Suppressor macrophage (primary cell): ENCODE results near the gene FLT3.
A peak's percentile ranks its signal among the peaks of the same experiment; 100 is the strongest.

Source experiments
- DNase-seq, 4 experiments: peaks; one replicate each; pipeline ENCODE4 v3.0.0-alpha.2; 2020 to 2022

FLT3 gene

GRCh38 chr13:28001049-28001448 is 99.3 kb downstream of the FLT3 start:
- DNase-seq, result no peak

- DNase-seq, result no peak
Observed at GRCh38 chr13:28000567-28000966, 99.8 kb downstream of the FLT3 start.

GRCh38 chr13:27997904-27998522 is 102.4 kb downstream of the FLT3 start:
- peak; percentile 39 to 67 (median 58) for DNase-seq

- DNase-seq, result no peak
Observed at GRCh38 chr13:27991881-27992280, 108.5 kb downstream of the FLT3 start.

- no peak for DNase-seq
Observed at GRCh38 chr13:27988520-27988919, 111.9 kb downstream of the FLT3 start, which contains the start of gene URAD. Gene URAD (minus strand): TSS chr13:27988693. CDS start chr13:27988637, 56 bp downstream.

- DNase-seq, result no peak
Observed at GRCh38 chr13:27985600-27985999, 114.8 kb downstream of the FLT3 start.

- DNase-seq, result no peak
Observed at GRCh38 chr13:27982361-27982760, 118.0 kb downstream of the FLT3 start.

- DNase-seq, result no peak
Observed at GRCh38 chr13:27981006-27981708, 119.2 kb downstream of the FLT3 start.

GRCh38 chr13:27980280-27980998 is 119.9 kb downstream of the FLT3 start:
- no peak for DNase-seq

GRCh38 chr13:27979765-27980279 is 120.6 kb downstream of the FLT3 start:
- DNase-seq, result no peak

- no peak for DNase-seq
Observed at GRCh38 chr13:27979001-27979643, 121.3 kb downstream of the FLT3 start.

- no peak for DNase-seq
Observed at GRCh38 chr13:27978301-27978968, 121.9 kb downstream of the FLT3 start.

GRCh38 chr13:27977476-27978300 is 122.7 kb downstream of the FLT3 start:
- DNase-seq, result peak in 1 of 4 experiments; percentile 34

- no peak for DNase-seq
Observed at GRCh38 chr13:27976362-27977091, 123.8 kb downstream of the FLT3 start.

GRCh38 chr13:27975564-27976361 is 124.6 kb downstream of the FLT3 start:
- DNase-seq, result no peak

- DNase-seq, result no peak
Observed at GRCh38 chr13:27973961-27974662, 126.3 kb downstream of the FLT3 start.

- DNase-seq, result no peak
Observed at GRCh38 chr13:27973291-27973690, 127.1 kb downstream of the FLT3 start.

GRCh38 chr13:27972478-27972820 is 127.9 kb downstream of the FLT3 start:
- no peak for DNase-seq

GRCh38 chr13:27971776-27972477 is 128.4 kb downstream of the FLT3 start:
- DNase-seq, result no peak
